Left ventricle myocardium inferior (tissue), 1 donor: ENCODE results near the gene DFFB. TPM values are rescaled to one million over a fixed set of nuclear protein-coding genes. Genes with fewer than 3 reads are reported as not detected.

Experiments
- DNase-seq: peaks from one replicate; pipeline ENCODE4 v3.0.0-alpha.2; 2020
- H3K27ac ChIP-seq: fragments of 200-600 bp; replicated peaks from 2 replicates; pipeline ENCODE4 v1.8.0; 2021
- H3K27me3 ChIP-seq: fragments of 200-600 bp; 2 replicates; pipeline ENCODE4 v1.8.0; 2021; ENCODE audit warnings: low read depth
- H3K36me3 ChIP-seq: fragments of 200-600 bp; 2 replicates; pipeline ENCODE4 v1.8.0; 2021
- H3K4me1 ChIP-seq: fragments of 200-600 bp; 2 replicates; pipeline ENCODE4 v1.8.0; 2021
- H3K4me3 ChIP-seq: fragments of 200-600 bp; 2 replicates; pipeline ENCODE4 v1.8.0; 2021; ENCODE audit warnings: mild to moderate bottlenecking, moderate library complexity
- H3K9me3 ChIP-seq: fragments of 200-600 bp; replicated peaks from 2 replicates; pipeline ENCODE4 v1.8.0; 2021
- intact Hi-C: fragments of 100-400 bp; cut with micrococcal nuclease; formaldehyde crosslinking; loops from one replicate; pipeline ENCODE4 v1.11.0; 2022
- total RNA-seq: library from RNA; stranded (reverse); fragmentation: NEBNext Ultra II Directional; extraction: Animal tissue kit (Norgen Biotek cat#: 25700); gene quantifications from one replicate; pipeline ENCODE4 v1.2.1, GENCODE V29; 2021
- TF ChIP-seq, protein P1 (sequence below): fragments of 200-600 bp; IDR thresholded peaks from 2 replicates; pipeline ENCODE4 v1.8.0; 2021; ENCODE audit warnings: antibody characterized with exemption, mild to moderate bottlenecking, borderline replicate concordance
- donor health status: DM: no; HTN: yes; CAD: no; lungs with severe emphysema.

The DFFB gene
- total RNA-seq, 1 donor from 2014 or later, result 3.3 TPM

- intact Hi-C loops, result no loop called here
- H3K27ac ChIP-seq, result peak overlapping the region; percentile 100
- peaks cover 23% of the 10 kb centered on the region for H3K9me3 ChIP-seq
- DNase-seq, result peak; percentile 99
- H3K27me3 ChIP-seq, result no peaks in the 10 kb centered on the region
- H3K4me1 ChIP-seq, result peaks cover 19% of the 10 kb centered on the region
- peak overlapping the region; percentile 97 for H3K4me3 ChIP-seq
- H3K36me3 ChIP-seq, result no peaks in the 10 kb centered on the region
- TF ChIP-seq, protein P1, sequence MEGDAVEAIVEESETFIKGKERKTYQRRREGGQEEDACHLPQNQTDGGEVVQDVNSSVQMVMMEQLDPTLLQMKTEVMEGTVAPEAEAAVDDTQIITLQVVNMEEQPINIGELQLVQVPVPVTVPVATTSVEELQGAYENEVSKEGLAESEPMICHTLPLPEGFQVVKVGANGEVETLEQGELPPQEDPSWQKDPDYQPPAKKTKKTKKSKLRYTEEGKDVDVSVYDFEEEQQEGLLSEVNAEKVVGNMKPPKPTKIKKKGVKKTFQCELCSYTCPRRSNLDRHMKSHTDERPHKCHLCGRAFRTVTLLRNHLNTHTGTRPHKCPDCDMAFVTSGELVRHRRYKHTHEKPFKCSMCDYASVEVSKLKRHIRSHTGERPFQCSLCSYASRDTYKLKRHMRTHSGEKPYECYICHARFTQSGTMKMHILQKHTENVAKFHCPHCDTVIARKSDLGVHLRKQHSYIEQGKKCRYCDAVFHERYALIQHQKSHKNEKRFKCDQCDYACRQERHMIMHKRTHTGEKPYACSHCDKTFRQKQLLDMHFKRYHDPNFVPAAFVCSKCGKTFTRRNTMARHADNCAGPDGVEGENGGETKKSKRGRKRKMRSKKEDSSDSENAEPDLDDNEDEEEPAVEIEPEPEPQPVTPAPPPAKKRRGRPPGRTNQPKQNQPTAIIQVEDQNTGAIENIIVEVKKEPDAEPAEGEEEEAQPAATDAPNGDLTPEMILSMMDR, result no peak
Observed at GRCh38 chr1:3900969-3901529, 43.8 kb downstream of the DFFB start.

- Histone ChIP-seq H3K4me1 (peaks cover 19% of the 10 kb centered on the region), H3K27ac (no peak overlapping the region), H3K36me3 (no peaks in the 10 kb centered on the region), H3K4me3 (no peak overlapping the region), H3K9me3 (peaks cover 21% of the 10 kb centered on the region), H3K27me3 (no peaks in the 10 kb centered on the region)
- intact Hi-C loops, result no loop called here
- DNase-seq, result no peak
- TF ChIP-seq, protein P1, result no peak
Observed at GRCh38 chr1:3902111-3902511, 44.8 kb downstream of the DFFB start.

DNA sequence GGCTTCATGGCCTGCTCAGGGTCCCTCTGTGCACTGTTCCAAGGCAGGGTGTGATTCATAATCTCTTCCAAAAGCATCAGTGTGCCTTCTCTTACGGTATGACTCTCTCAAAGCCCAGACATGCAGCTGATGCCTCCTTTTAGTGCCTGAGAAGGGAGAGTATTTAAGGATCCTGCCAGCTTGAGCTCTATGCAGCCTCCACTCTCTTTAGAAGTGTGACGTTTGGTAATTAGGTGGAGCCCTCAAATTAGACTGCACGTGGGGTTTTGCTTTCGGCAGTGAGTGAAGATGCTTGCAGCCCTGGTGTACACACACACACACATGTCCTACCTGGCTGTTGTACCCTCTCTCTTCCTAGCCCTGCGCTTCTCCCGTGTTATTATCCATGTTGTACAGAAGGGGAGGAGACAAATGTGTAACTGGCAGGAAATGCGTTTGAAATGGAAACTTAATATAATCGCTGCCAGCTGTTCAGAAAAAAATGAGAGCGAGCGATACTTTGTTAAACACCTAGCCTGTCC lies 45.4 kb downstream of the DFFB start:
- TF ChIP-seq, protein P1, result no peak
- H3K9me3 ChIP-seq, result peaks cover 16% of the 10 kb centered on the region
- peaks cover 19% of the 10 kb centered on the region for H3K4me1 ChIP-seq
- intact Hi-C loops, result no loop called here
- DNase-seq, result no peak
- no peak overlapping the region for H3K4me3 ChIP-seq
- no peaks in the 10 kb centered on the region for H3K27me3 ChIP-seq
- no peaks in the 10 kb centered on the region for H3K36me3 ChIP-seq
- no peak overlapping the region for H3K27ac ChIP-seq

GRCh38 chr1:3903141-3904005 lies 46.1 kb downstream of the DFFB start:
- intact Hi-C loops, result no loop called here
- no peak for DNase-seq
- Histone ChIP-seq H3K9me3 (peaks cover 9% of the 10 kb centered on the region), H3K27me3 (no peaks in the 10 kb centered on the region), H3K27ac (no peak overlapping the region), H3K4me1 (peaks cover 19% of the 10 kb centered on the region), H3K36me3 (no peaks in the 10 kb centered on the region), H3K4me3 (no peak overlapping the region)
- TF ChIP-seq, protein P1, result no peak

- peaks cover 15% of the 10 kb centered on the region for H3K4me1 ChIP-seq
Observed at GRCh38 chr1:3904006-3904842, 46.9 kb downstream of the DFFB start.

More at GRCh38 chr1:3904006-3904842, 46.9 kb downstream of the DFFB start:
- no peak overlapping the region for H3K4me3 ChIP-seq
- no peaks in the 10 kb centered on the region for H3K36me3 ChIP-seq
- intact Hi-C loops, result no loop called here
- peaks cover 8% of the 10 kb centered on the region for H3K27me3 ChIP-seq
- TF ChIP-seq, protein P1, result no peak
- DNase-seq, result no peak
- peaks cover under 1% of the 10 kb centered on the region for H3K9me3 ChIP-seq
- H3K27ac ChIP-seq, result no peak overlapping the region
